ENCODE data around the gene CD247. TPM values are rescaled to one million over a fixed set of nuclear protein-coding genes. Genes with fewer than 3 reads are reported as not detected.

Gene CD247
- total RNA-seq, 1 donor from 2014 or later = under 0.01 TPM

GRCh38 chr1:167512046-167512654 is 6.2 kb downstream of the CD247 start:
- no peak for DNase-seq (ENCODE audit: low read depth in 2 of 2)

GRCh38 chr1:167511374-167511986 is 6.8 kb downstream of the CD247 start:
- no peak for DNase-seq (ENCODE audit: low read depth in 2 of 2)

GRCh38 chr1:167510881-167511280 is 7.4 kb downstream of the CD247 start:
- no peak for DNase-seq (ENCODE audit: low read depth in 2 of 2)

GRCh38 chr1:167510244-167510643 is 8.1 kb downstream of the CD247 start:
- DNase-seq (ENCODE audit: low read depth in 2 of 2) = no peak

GRCh38 chr1:167509587-167509986 is 8.7 kb downstream of the CD247 start:
- DNase-seq (ENCODE audit: low read depth in 2 of 2) = no peak

- DNase-seq (ENCODE audit: low read depth in 2 of 2) = no peak
Measured at GRCh38 chr1:167507719-167508118, 10.6 kb downstream of the CD247 start.

GRCh38 chr1:167504467-167504827 is 13.9 kb downstream of the CD247 start:
- no peak for DNase-seq (ENCODE audit: low read depth in 2 of 2)

GRCh38 chr1:167503626-167504466 is 14.5 kb downstream of the CD247 start:
- no peak for DNase-seq (ENCODE audit: low read depth in 2 of 2)

- DNase-seq (ENCODE audit: low read depth in 2 of 2) = no peak
Measured at GRCh38 chr1:167502719-167503462, 15.4 kb downstream of the CD247 start.

GRCh38 chr1:167502192-167502551 is 16.2 kb downstream of the CD247 start:
- DNase-seq (ENCODE audit: low read depth in 2 of 2) = no peak

GRCh38 chr1:167501515-167502191 is 16.7 kb downstream of the CD247 start:
- DNase-seq (ENCODE audit: low read depth in 2 of 2) = no peak

GRCh38 chr1:167500283-167500860 is 18.0 kb downstream of the CD247 start:
- DNase-seq (ENCODE audit: low read depth in 2 of 2) = no peak

GRCh38 chr1:167499664-167500101 is 18.6 kb downstream of the CD247 start:
- DNase-seq (ENCODE audit: low read depth in 2 of 2) = no peak

- DNase-seq (ENCODE audit: low read depth in 2 of 2) = no peak
Measured at GRCh38 chr1:167499106-167499505, 19.2 kb downstream of the CD247 start.

- DNase-seq (ENCODE audit: low read depth in 2 of 2) = no peak
Measured at GRCh38 chr1:167496797-167497619, 21.3 kb downstream of the CD247 start.

GRCh38 chr1:167493372-167493771 is 25.0 kb downstream of the CD247 start:
- no peak for DNase-seq (ENCODE audit: low read depth in 2 of 2)

GRCh38 chr1:167492481-167492910 is 25.8 kb downstream of the CD247 start:
- no peak for DNase-seq (ENCODE audit: low read depth in 2 of 2)

- no peak for DNase-seq (ENCODE audit: low read depth in 2 of 2)
Measured at GRCh38 chr1:167491586-167492461, 26.5 kb downstream of the CD247 start.

GRCh38 chr1:167490765-167491164 is 27.6 kb downstream of the CD247 start:
- no peak for DNase-seq (ENCODE audit: low read depth in 2 of 2)
